Measurements from ENCODE around the gene PCSK6.

- TF ChIP-seq CTCF (IDR thresholded peaks at IDR 0.05; ENCODE audit: low read depth, low read length, poor library complexity, severe bottlenecking) (no peak), EZH2phosphoT487 (IDR thresholded peaks at IDR 0.05; ENCODE audit: borderline replicate concordance, low read length) (no peak)
These were observed 127.1 kb downstream of the PCSK6 start for GRCh38 chr15:101362359-101362758.
